Thymus (tissue), 11 donors: ENCODE data around the gene FKBP6. TPM values are rescaled to one million over a fixed set of nuclear protein-coding genes. Genes with fewer than 3 reads are reported as not detected.
"Not testable (repeated sequence)": the region's sequence is repeated elsewhere in the genome, so short reads cannot be mapped to it uniquely, and the experiment has no call there.

Experiments used
- DNase-seq, 9 donors: peaks; one replicate each; pipeline ENCODE4 v3.0.0-alpha.2; 2013; ENCODE audit warnings: low spot score in 9 of 9, low read depth in 6 of 9, missing footprints in 1 of 9
- H3K27ac ChIP-seq, 2 donors: one replicate each; pipeline ENCODE4 v1.5.1; 2013; ENCODE audit warnings: control low read depth in 1 of 2, low read depth in 1 of 2, low read length in 1 of 2, mild to moderate bottlenecking in 1 of 2, moderate library complexity in 1 of 2
- H3K27me3 ChIP-seq, 2 donors: one replicate each; pipeline ENCODE4 v1.5.1; 2013; ENCODE audit warnings: low read length in 1 of 2; ENCODE audit not compliant: control insufficient read depth in 2 of 2, insufficient read depth in 1 of 2
- H3K36me3 ChIP-seq, 2 donors: one replicate each; pipeline ENCODE4 v1.5.1; 2013; ENCODE audit warnings: low read length in 1 of 2, mild to moderate bottlenecking in 1 of 2, moderate library complexity in 1 of 2; ENCODE audit not compliant: control insufficient read depth in 2 of 2, insufficient read depth in 2 of 2
- H3K4me1 ChIP-seq, 2 donors: one replicate each; pipeline ENCODE4 v1.5.1; 2013; ENCODE audit warnings: low read length in 2 of 2; ENCODE audit not compliant: control insufficient read depth in 2 of 2, insufficient read depth in 2 of 2
- H3K4me3 ChIP-seq, 2 donors: one replicate each; pipeline ENCODE4 v1.5.1; 2013; ENCODE audit warnings: low read length in 2 of 2, control low read depth in 1 of 2, mild to moderate bottlenecking in 1 of 2
- H3K9me3 ChIP-seq, 2 donors: one replicate each; pipeline ENCODE4 v1.5.1; 2013; ENCODE audit warnings: low read length in 1 of 2, mild to moderate bottlenecking in 1 of 2; ENCODE audit not compliant: control insufficient read depth in 2 of 2, insufficient read depth in 1 of 2
- WGBS: extraction: QIAGEN DNeasy Blood & Tissue Kit; methylation state at CpG from one replicate; pipeline ENCODE4 v1.1.7; 2013; 5-methylcytosine and 5-hydroxymethylcytosine counted together
- polyA plus RNA-seq: library from polyadenylated mRNA; stranded (reverse); fragments of 200-250 nt; gene quantifications from one replicate; pipeline ENCODE4 v1.2.3, GENCODE V29; 2013
- total RNA-seq: library from RNA; stranded (reverse); fragments of 120-200 nt; gene quantifications from one replicate; pipeline ENCODE4 v1.2.4, GENCODE V29; 2013
- donor health status: healthy.

FKBP6 gene
- total and polyA plus RNA-seq, 2 donors: 0.19 to 0.50 TPM

GRCh38 chr7:73307436-73307835, 20.5 kb upstream of the FKBP6 start:
- DNase-seq: no peak
- Histone ChIP-seq H3K4me1 (peaks cover 7 to 15% of the 10 kb centered on the region in 2 donors), H3K9me3 (no peaks in the 10 kb centered on the region), H3K36me3 (peaks cover 26 to 41% of the 10 kb centered on the region in 2 donors), H3K27ac (no peak overlapping the region), H3K27me3 (no peaks in the 10 kb centered on the region), H3K4me3 (peak overlapping the region in 1 of 2 donors; percentile 76)
- WGBS: 98% methylated on average over 13 of the region's 13 CpGs

DNA sequence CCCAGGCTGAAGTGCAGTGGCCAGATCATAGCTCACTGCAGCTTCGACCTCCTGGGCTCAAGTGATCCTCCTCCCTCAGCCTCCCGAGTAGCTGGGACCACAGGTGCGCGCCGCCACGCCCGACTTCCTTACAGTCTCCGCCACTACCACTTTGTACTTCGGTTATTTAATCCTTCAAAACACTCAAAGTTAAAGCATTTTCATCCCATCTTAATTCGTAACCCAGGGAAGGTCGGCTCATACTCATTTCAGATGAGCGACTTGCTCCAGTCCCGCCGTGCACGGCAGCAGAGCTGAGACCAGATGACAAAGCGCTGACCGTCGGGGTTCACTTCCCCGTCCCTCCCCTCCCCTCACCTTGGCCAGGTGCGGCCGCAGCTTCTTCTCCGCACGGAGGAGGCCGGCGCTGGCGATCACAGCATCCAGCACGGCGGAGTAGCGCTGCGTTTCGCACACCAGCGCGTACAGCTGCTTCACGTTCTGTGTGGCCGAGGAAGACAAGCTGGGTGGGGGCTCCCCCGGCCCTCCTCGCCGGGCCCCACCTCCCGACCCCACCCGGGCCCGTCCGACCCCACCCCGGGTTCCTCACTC, 19.8 kb upstream of the FKBP6 start:
- Histone ChIP-seq H3K4me3 (peak overlapping the region; percentile 76 to 92), H3K27me3 (no peaks in the 10 kb centered on the region), H3K9me3 (no peaks in the 10 kb centered on the region), H3K4me1 (peaks cover 7 to 15% of the 10 kb centered on the region in 2 donors), H3K36me3 (peaks cover 24 to 36% of the 10 kb centered on the region in 2 donors), H3K27ac (peak overlapping the region; percentile 70 to 71)
- WGBS: 17% methylated on average over 43 of the region's 43 CpGs
- peak in 1 of 9 donors; percentile 11 for DNase-seq

- DNase-seq: peak; percentile 62 to 91 (median 76)
- H3K4me3 ChIP-seq: peak within 1 kb of the TSS; percentile 76 to 92
- peak within 1 kb of the TSS; percentile 71 to 80 for H3K27ac ChIP-seq
- H3K27me3 ChIP-seq: no peaks in the 10 kb centered on the region
- 13% methylated on average over 40 of the region's 40 CpGs for WGBS
- peaks cover 7 to 15% of the 10 kb centered on the region in 2 donors for H3K4me1 ChIP-seq
- peaks cover 19 to 30% of the 10 kb centered on the region in 2 donors for H3K36me3 ChIP-seq
- H3K9me3 ChIP-seq: no peaks in the 10 kb centered on the region
Observed at GRCh38 chr7:73308665-73309214, 19.2 kb upstream of the FKBP6 start, which contains the start of gene NSUN5. TSS of gene NSUN5 (minus strand) at chr7:73308826. CDS start at chr7:73308790, 36 bp downstream.

- WGBS: 98% methylated on average over 7 of the region's 7 CpGs
- not testable (repeated sequence) for DNase-seq, H3K9me3 ChIP-seq, H3K27ac ChIP-seq, H3K36me3 ChIP-seq, H3K4me3 ChIP-seq, H3K27me3 ChIP-seq
- H3K4me1 ChIP-seq: peaks cover 7 to 15% of the 10 kb centered on the region in 2 donors
Observed at GRCh38 chr7:73311421-73311820, 16.5 kb upstream of the FKBP6 start.

DNA sequence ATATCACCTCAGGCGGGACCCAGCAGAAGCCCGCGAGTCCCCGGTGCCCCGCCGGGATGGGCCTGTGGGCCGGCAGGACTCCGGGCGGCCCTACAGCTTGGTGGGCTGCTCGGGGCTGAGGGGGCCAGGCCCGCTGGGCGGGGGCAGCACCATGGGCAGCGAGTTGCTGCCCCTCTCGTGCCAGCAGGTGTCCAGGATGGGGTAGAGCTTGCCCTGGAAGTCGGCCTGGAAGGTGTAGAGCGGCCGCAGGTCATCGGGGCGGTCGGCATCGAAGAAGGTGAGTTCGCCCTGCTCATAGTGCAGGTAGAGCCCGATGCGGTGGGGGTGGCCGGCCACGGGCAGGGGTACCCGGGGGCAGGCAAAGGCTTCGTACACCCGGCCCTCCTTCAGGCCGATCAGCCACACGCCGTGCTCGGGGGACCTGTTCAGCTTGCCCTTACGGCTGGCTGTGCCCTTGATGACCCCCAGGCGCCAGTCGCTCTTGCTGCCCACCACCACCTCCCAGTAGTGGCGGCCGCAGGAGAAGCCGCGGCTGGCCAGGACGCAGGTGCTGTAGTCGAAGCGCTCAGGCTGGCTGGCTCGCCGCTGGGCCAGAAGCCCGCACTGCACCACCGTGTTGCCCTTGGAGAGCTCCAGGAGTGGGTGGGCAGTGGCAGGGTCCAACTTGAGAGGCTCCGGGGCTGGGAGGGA, 15.0 kb upstream of the FKBP6 start:
- peaks cover under 1 to 9% of the 10 kb centered on the region in 2 donors for H3K4me1 ChIP-seq
- H3K36me3 ChIP-seq: no peaks in the 10 kb centered on the region
- no peaks in the 10 kb centered on the region for H3K27me3 ChIP-seq
- no peak overlapping the region for H3K4me3 ChIP-seq
- no peak overlapping the region for H3K27ac ChIP-seq
- no peaks in the 10 kb centered on the region for H3K9me3 ChIP-seq
- no peak for DNase-seq
- 98% methylated on average over 48 of the region's 48 CpGs for WGBS

DNA sequence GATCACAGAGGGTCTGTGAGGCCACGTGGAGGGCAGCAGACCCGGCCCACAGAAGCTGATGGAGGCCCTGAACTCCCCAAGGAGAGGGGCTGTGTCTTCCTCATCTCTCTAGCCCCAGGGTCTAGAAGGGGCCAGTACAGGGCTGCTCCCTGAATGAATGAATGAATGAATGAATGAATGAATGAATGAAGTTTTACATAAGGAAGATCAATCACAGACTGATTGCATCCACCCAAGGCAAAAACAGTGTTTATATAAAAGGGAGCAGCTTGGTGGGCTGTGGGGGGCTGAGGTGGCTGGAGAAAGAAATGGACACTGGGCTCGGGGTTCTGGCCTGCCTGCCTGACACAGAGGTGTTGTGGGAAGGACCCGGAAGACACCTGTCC, 14.4 kb upstream of the FKBP6 start:
- H3K4me1 ChIP-seq: peaks cover 0 to 8% of the 10 kb centered on the region in 2 donors
- H3K4me3 ChIP-seq: no peak overlapping the region
- no peaks in the 10 kb centered on the region for H3K36me3 ChIP-seq
- H3K27ac ChIP-seq: no peak overlapping the region
- no peaks in the 10 kb centered on the region for H3K27me3 ChIP-seq
- no peaks in the 10 kb centered on the region for H3K9me3 ChIP-seq
- 95% methylated on average over 4 of the region's 4 CpGs for WGBS
- DNase-seq: no peak

GRCh38 chr7:73314271-73314670, 13.7 kb upstream of the FKBP6 start:
- Histone ChIP-seq H3K4me1 (peaks cover 0 to 1% of the 10 kb centered on the region in 2 donors), H3K27ac (no peak overlapping the region), H3K36me3 (no peaks in the 10 kb centered on the region), H3K27me3 (no peaks in the 10 kb centered on the region), H3K4me3 (no peak overlapping the region), H3K9me3 (no peaks in the 10 kb centered on the region)
- 97% methylated on average over 5 of the region's 5 CpGs for WGBS
- DNase-seq: no peak

- no peaks in the 10 kb centered on the region for H3K36me3 ChIP-seq
- no peaks in the 10 kb centered on the region for H3K27me3 ChIP-seq
- DNase-seq: no peak
- H3K4me1 ChIP-seq: no peaks in the 10 kb centered on the region
- WGBS: 97% methylated on average over 9 of the region's 9 CpGs
- H3K4me3 ChIP-seq: no peak overlapping the region
- H3K9me3 ChIP-seq: no peaks in the 10 kb centered on the region
- H3K27ac ChIP-seq: no peak overlapping the region
Observed at GRCh38 chr7:73316521-73316920, 11.4 kb upstream of the FKBP6 start.

DNA sequence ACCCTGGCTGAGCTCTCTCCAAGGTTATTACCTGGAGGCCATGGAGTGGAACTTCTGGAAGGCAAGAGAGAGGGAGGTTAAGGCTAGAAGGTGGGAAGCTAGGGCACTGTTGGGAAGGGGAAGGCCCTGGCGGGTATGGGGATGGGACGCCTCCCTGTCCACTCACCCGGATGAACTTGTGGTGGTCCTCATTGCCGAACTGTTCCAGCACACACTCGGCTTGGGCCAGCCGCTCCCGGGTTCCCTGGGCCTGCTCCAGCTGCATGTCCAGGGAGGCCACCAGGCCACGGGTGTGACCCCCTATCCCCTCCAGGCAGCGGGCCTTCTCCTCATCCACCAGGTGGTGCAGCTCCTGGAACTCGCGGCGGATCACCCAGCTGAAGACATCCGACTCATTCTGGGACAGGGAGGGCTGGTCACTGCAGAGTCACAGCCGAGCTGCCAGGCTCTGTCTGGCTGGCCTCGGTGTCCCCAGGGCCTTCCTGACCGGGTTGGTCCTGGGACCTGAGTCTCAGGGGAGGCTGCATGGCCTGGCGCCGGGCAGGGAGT, 9.2 kb upstream of the FKBP6 start:
- not testable (repeated sequence) for H3K4me1 ChIP-seq, H3K9me3 ChIP-seq, H3K27me3 ChIP-seq, H3K4me3 ChIP-seq, H3K27ac ChIP-seq, H3K36me3 ChIP-seq, DNase-seq
- WGBS: 90% methylated on average over 16 of the region's 18 CpGs
